Peyer's patch (tissue), 4 donors: Measurements from ENCODE around the gene SUN5.

Source experiments
- POLR2A ChIP-seq, 2 donors: fragments of 450-650 bp; IDR thresholded peaks; one replicate each; pipeline ENCODE4 v1.5.1; 2017; ENCODE audit warnings: antibody characterized with exemption in 2 of 2, mild to moderate bottlenecking in 2 of 2, moderate library complexity in 2 of 2
- TF ChIP-seq, protein P1 (sequence below), 6 experiments: fragments of 450-650 bp in 4 of 6; fragments of 200-600 bp in 2 of 6; sonication (generic) in 1 of 6; IDR thresholded peaks; one replicate each; pipeline ENCODE4 v1.5.1; 2017 to 2019; ENCODE audit warnings: antibody characterized with exemption in 6 of 6, mild to moderate bottlenecking in 3 of 6, moderate library complexity in 1 of 6

DNA sequence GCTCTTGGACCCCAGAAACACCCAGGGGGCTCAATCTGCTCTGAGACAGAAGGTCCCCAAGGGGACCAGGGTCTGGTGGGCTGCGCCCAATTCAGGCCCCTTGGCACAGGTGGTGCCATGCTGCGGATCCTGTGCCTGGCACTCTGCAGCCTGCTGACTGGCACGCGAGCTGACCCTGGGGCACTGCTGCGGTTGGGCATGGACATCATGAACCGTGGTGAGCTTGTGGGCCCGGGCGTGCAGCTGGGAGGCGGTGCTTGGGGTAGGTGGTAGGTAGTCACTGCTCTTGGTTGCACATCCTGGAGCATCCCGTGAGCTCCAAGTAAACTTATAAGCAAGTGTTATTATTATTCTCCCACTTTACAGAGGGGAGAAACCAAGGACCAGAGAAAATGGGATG is 27.3 kb upstream of the SUN5 start, which contains the start of gene BPIFB6:
- TF ChIP-seq, protein P1, sequence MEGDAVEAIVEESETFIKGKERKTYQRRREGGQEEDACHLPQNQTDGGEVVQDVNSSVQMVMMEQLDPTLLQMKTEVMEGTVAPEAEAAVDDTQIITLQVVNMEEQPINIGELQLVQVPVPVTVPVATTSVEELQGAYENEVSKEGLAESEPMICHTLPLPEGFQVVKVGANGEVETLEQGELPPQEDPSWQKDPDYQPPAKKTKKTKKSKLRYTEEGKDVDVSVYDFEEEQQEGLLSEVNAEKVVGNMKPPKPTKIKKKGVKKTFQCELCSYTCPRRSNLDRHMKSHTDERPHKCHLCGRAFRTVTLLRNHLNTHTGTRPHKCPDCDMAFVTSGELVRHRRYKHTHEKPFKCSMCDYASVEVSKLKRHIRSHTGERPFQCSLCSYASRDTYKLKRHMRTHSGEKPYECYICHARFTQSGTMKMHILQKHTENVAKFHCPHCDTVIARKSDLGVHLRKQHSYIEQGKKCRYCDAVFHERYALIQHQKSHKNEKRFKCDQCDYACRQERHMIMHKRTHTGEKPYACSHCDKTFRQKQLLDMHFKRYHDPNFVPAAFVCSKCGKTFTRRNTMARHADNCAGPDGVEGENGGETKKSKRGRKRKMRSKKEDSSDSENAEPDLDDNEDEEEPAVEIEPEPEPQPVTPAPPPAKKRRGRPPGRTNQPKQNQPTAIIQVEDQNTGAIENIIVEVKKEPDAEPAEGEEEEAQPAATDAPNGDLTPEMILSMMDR (IDR thresholded peaks at IDR 0.05): no peak
- no peak for TF ChIP-seq POLR2A (IDR thresholded peaks at IDR 0.05)
